ENCODE results near the gene THNSL1. TPM values are rescaled to one million over a fixed set of nuclear protein-coding genes. Genes with fewer than 3 reads are reported as not detected.
"Not testable (repeated sequence)": the region's sequence is repeated elsewhere in the genome, so short reads cannot be mapped to it uniquely, and the experiment has no call there.

THNSL1 gene
- total RNA-seq, 1 experiment from 2014 or later: 3.0 TPM

GRCh38 chr10:24968349-24968748 lies 48.1 kb upstream of the THNSL1 start:
- CTCF ChIA-PET: no interaction called here
- Histone ChIP-seq H3K9me3 (ENCODE audit: control insufficient read depth, insufficient read depth, low read depth, low read length) (no peaks in the 10 kb centered on the region), H3K4me3 (ENCODE audit: low read depth in 2 of 2, low read length in 2 of 2) (no peak overlapping the region), H3K4me1 (ENCODE audit: control insufficient read depth, insufficient read depth, low read length) (no peaks in the 10 kb centered on the region), H3K27ac (ENCODE audit: low read length) (no peak overlapping the region), H3K27me3 (ENCODE audit: control insufficient read depth, insufficient read depth, low read length) (no peaks in the 10 kb centered on the region), H3K36me3 (ENCODE audit: control insufficient read depth, insufficient read depth, low read length) (no peaks in the 10 kb centered on the region)
- TF ChIP-seq TCF7L2 (IDR thresholded peaks at IDR 0.05; ENCODE audit: low read depth, low read length) (no peak), POLR2AphosphoS5 (IDR thresholded peaks at IDR 0.05; ENCODE audit: low read depth, low read length) (no peak), CTCF (IDR thresholded peaks at IDR 0.05) (no peak)
- ATAC-seq (no peak), DNase-seq (ENCODE audit: low read depth, low spot score) (no peak)
- intact Hi-C loops (cut with micrococcal nuclease; ENCODE audit: unreplicated experiment) (no loop called here), in situ Hi-C loops (cut with HindIII; ENCODE audit: low pct_unique_long_range_greater_than_20kb, low sequenced_read_pairs) (no loop called here)
- POLR2A ChIA-PET: no interaction called here
- BruUV-seq (replicated peaks): no TSS peak

GRCh38 chr10:24968951-24969350 lies 47.5 kb upstream of the THNSL1 start:
- CTCF ChIA-PET; H3K4me1 ChIP-seq (ENCODE audit: control insufficient read depth, insufficient read depth, low read length); DNase-seq (ENCODE audit: low read depth, low spot score); intact Hi-C loops (cut with micrococcal nuclease; ENCODE audit: unreplicated experiment); H3K27me3 ChIP-seq (ENCODE audit: control insufficient read depth, insufficient read depth, low read length); H3K27ac ChIP-seq (ENCODE audit: low read length); H3K4me3 ChIP-seq (ENCODE audit: low read depth in 2 of 2, low read length in 2 of 2); ATAC-seq; POLR2A ChIA-PET; in situ Hi-C loops (cut with HindIII; ENCODE audit: low pct_unique_long_range_greater_than_20kb, low sequenced_read_pairs); H3K36me3 ChIP-seq (ENCODE audit: control insufficient read depth, insufficient read depth, low read length); H3K9me3 ChIP-seq (ENCODE audit: control insufficient read depth, insufficient read depth, low read depth, low read length); BruUV-seq (replicated peaks): not testable (repeated sequence)

- Histone ChIP-seq H3K4me1 (ENCODE audit: control insufficient read depth, insufficient read depth, low read length) (no peaks in the 10 kb centered on the region), H3K4me3 (ENCODE audit: low read depth in 2 of 2, low read length in 2 of 2) (no peak overlapping the region), H3K9me3 (ENCODE audit: control insufficient read depth, insufficient read depth, low read depth, low read length) (no peaks in the 10 kb centered on the region), H3K36me3 (ENCODE audit: control insufficient read depth, insufficient read depth, low read length) (no peaks in the 10 kb centered on the region), H3K27ac (ENCODE audit: low read length) (no peak overlapping the region), H3K27me3 (ENCODE audit: control insufficient read depth, insufficient read depth, low read length) (no peaks in the 10 kb centered on the region)
- ChIA-PET CTCF (no interaction called here), POLR2A (no interaction called here)
- DNase-seq (ENCODE audit: low read depth, low spot score) (no peak), ATAC-seq (no peak)
- in situ Hi-C loops (cut with HindIII; ENCODE audit: low pct_unique_long_range_greater_than_20kb, low sequenced_read_pairs) (no loop called here), intact Hi-C loops (cut with micrococcal nuclease; ENCODE audit: unreplicated experiment) (no loop called here)
- no peak for TF ChIP-seq TCF7L2 (IDR thresholded peaks at IDR 0.05; ENCODE audit: low read depth, low read length)
- TF ChIP-seq CTCF (IDR thresholded peaks at IDR 0.05): no peak
- no peak for TF ChIP-seq POLR2AphosphoS5 (IDR thresholded peaks at IDR 0.05; ENCODE audit: low read depth, low read length)
- TF ChIP-seq SIN3A (IDR thresholded peaks at IDR 0.05; ENCODE audit: borderline replicate concordance, insufficient read depth, low read depth, low read length): no peak
- TF ChIP-seq REST (IDR thresholded peaks at IDR 0.05; ENCODE audit: insufficient read depth in 1 of 2, low read depth in 2 of 2, low read length in 1 of 2): no peak
- no TSS peak for BruUV-seq (replicated peaks)
Observed at GRCh38 chr10:24969841-24970281, 46.6 kb upstream of the THNSL1 start.

All from Panc1 (cell line).